ENCODE measurements around the gene NRG2.

NRG2 gene

GRCh38 chr5:140058212-140058932, 15.3 kb upstream of the NRG2 start:
- Histone ChIP-seq H3K4me1 (ENCODE audit: control insufficient read depth, insufficient read depth, low read length) (no peaks in the 10 kb centered on the region), H3K9ac (ENCODE audit: low read length) (no peak overlapping the region), H3K27ac (ENCODE audit: low read depth, low read length) (no peak overlapping the region), H3K4me3 (ENCODE audit: low read depth, low read length) (no peak overlapping the region), H3K36me3 (ENCODE audit: control insufficient read depth, insufficient read depth, low read length) (no peaks in the 10 kb centered on the region), H3K9me3 (ENCODE audit: control insufficient read depth, insufficient read depth, low read depth, low read length) (no peaks in the 10 kb centered on the region), H3K27me3 (ENCODE audit: control insufficient read depth, insufficient read depth, low read length) (peaks cover 79% of the 10 kb centered on the region)

GRCh38 chr5:140056880-140057279, 13.8 kb upstream of the NRG2 start:
- Histone ChIP-seq H3K9ac (ENCODE audit: low read length) (no peak overlapping the region), H3K27ac (ENCODE audit: low read depth, low read length) (no peak overlapping the region), H3K36me3 (ENCODE audit: control insufficient read depth, insufficient read depth, low read length) (no peaks in the 10 kb centered on the region), H3K4me3 (ENCODE audit: low read depth, low read length) (no peak overlapping the region), H3K4me1 (ENCODE audit: control insufficient read depth, insufficient read depth, low read length) (no peaks in the 10 kb centered on the region), H3K9me3 (ENCODE audit: control insufficient read depth, insufficient read depth, low read depth, low read length) (no peaks in the 10 kb centered on the region), H3K27me3 (ENCODE audit: control insufficient read depth, insufficient read depth, low read length) (peaks cover 88% of the 10 kb centered on the region)

DNA sequence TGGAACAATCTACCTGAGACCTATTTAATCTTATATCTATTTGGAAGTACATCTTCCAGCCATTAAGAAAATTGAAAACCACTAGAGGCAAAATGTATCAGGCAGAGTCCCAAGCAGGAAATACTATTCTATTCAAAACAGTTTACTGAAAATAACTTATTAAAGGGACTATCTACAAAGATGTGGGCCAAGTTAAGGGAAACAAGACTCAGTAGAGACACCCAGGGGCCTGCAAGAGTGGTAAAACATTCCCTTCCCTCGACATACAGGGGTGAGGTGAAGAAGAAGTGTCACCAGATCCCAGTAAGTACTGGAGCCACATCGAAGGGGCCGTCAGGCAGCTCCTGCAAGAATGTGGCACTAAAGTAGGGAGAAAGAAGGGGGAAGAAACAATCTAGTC, 12.1 kb upstream of the NRG2 start:
- no peak overlapping the region for H3K27ac ChIP-seq (ENCODE audit: low read depth, low read length)
- no peaks in the 10 kb centered on the region for H3K4me1 ChIP-seq (ENCODE audit: control insufficient read depth, insufficient read depth, low read length)
- peaks cover 88% of the 10 kb centered on the region for H3K27me3 ChIP-seq (ENCODE audit: control insufficient read depth, insufficient read depth, low read length)
- no peak overlapping the region for H3K4me3 ChIP-seq (ENCODE audit: low read depth, low read length)
- H3K9me3 ChIP-seq (ENCODE audit: control insufficient read depth, insufficient read depth, low read depth, low read length), result no peaks in the 10 kb centered on the region
- H3K9ac ChIP-seq (ENCODE audit: low read length), result no peak overlapping the region
- no peaks in the 10 kb centered on the region for H3K36me3 ChIP-seq (ENCODE audit: control insufficient read depth, insufficient read depth, low read length)

DNA sequence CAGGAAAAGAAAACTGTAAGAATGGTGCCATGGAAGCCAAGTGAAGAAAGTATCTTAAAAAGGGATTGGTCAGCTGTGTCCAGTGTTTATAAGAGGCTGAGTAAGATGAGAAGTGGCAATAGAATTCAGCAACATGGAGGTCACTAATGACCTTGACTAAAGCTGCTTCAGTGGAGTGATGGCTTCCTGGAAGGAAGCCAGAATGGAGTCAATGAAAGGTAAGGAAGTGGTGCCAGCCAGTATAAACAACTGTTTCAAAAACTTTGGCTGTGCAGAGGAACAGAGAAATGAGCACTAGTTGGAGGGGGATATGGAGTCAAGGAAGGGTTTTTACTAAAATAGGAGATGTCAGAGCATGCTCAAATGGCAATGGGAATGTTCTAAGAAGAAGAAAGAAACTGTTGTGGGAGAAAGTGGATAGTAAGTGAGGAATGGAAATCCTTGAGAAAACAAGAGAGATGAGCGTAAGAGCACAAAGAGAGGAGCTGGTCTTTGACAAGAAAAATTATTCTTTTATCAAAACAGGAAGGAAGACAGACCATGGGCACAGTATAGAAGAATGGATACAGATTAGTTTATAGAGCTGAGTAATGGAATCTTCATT, 11.1 kb upstream of the NRG2 start:
- Histone ChIP-seq H3K4me1 (ENCODE audit: control insufficient read depth, insufficient read depth, low read length) (no peaks in the 10 kb centered on the region), H3K27me3 (ENCODE audit: control insufficient read depth, insufficient read depth, low read length) (peaks cover 84% of the 10 kb centered on the region), H3K4me3 (ENCODE audit: low read depth, low read length) (no peak overlapping the region), H3K9me3 (ENCODE audit: control insufficient read depth, insufficient read depth, low read depth, low read length) (no peaks in the 10 kb centered on the region), H3K9ac (ENCODE audit: low read length) (no peak overlapping the region), H3K27ac (ENCODE audit: low read depth, low read length) (no peak overlapping the region), H3K36me3 (ENCODE audit: control insufficient read depth, insufficient read depth, low read length) (no peaks in the 10 kb centered on the region)

DNA sequence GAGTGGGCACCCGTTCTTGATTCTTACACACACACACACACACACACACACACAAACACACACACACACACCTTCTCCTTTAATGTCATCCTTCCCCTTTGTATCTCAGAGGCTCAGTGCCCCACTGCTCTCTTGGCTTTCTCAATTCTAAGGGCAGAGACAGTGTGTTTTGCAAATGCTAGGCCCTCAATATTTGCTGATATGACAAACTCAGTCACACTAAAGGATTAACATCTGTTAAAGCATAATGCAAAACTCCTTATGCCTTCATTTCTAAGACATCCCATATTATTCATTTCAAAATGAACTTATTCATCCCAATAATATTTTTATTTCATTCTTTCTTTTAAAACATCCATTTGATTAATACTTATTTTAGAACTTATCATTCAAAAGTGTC, 8.9 kb upstream of the NRG2 start:
- H3K9ac ChIP-seq (ENCODE audit: low read length), result no peak overlapping the region
- H3K36me3 ChIP-seq (ENCODE audit: control insufficient read depth, insufficient read depth, low read length), result no peaks in the 10 kb centered on the region
- peaks cover 65% of the 10 kb centered on the region for H3K27me3 ChIP-seq (ENCODE audit: control insufficient read depth, insufficient read depth, low read length)
- no peak overlapping the region for H3K27ac ChIP-seq (ENCODE audit: low read depth, low read length)
- H3K4me1 ChIP-seq (ENCODE audit: control insufficient read depth, insufficient read depth, low read length), result no peaks in the 10 kb centered on the region
- no peaks in the 10 kb centered on the region for H3K9me3 ChIP-seq (ENCODE audit: control insufficient read depth, insufficient read depth, low read depth, low read length)
- no peak overlapping the region for H3K4me3 ChIP-seq (ENCODE audit: low read depth, low read length)

DNA sequence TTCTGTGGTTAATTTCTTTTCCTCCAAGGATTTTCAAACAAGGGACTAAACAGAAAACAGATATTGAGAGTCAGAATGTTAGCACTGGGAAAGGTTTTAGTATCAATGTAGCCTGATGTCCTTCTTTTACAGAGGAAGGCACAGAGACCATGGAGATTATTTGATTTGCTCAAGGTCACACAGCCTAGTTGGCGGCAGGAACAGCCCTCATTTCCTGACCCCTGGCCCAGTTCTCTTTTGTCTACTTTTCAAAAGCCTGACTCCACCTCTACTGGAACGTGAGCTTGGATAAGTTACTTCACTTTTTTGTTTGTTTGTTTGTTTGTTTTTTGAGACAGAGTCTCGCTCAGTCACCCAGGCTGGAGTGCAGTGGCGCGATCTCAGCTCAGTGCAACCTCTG, 6.6 kb upstream of the NRG2 start:
- no peak overlapping the region for H3K9ac ChIP-seq (ENCODE audit: low read length)
- H3K36me3 ChIP-seq (ENCODE audit: control insufficient read depth, insufficient read depth, low read length), result no peaks in the 10 kb centered on the region
- no peaks in the 10 kb centered on the region for H3K4me1 ChIP-seq (ENCODE audit: control insufficient read depth, insufficient read depth, low read length)
- no peak overlapping the region for H3K27ac ChIP-seq (ENCODE audit: low read depth, low read length)
- peaks cover 57% of the 10 kb centered on the region for H3K27me3 ChIP-seq (ENCODE audit: control insufficient read depth, insufficient read depth, low read length)
- H3K4me3 ChIP-seq (ENCODE audit: low read depth, low read length), result no peak overlapping the region
- H3K9me3 ChIP-seq (ENCODE audit: control insufficient read depth, insufficient read depth, low read depth, low read length), result no peaks in the 10 kb centered on the region

GRCh38 chr5:140049205-140049604, 6.1 kb upstream of the NRG2 start:
- Histone ChIP-seq H3K4me3 (ENCODE audit: low read depth, low read length) (no peak overlapping the region), H3K27me3 (ENCODE audit: control insufficient read depth, insufficient read depth, low read length) (peaks cover 57% of the 10 kb centered on the region), H3K4me1 (ENCODE audit: control insufficient read depth, insufficient read depth, low read length) (no peaks in the 10 kb centered on the region), H3K9me3 (ENCODE audit: control insufficient read depth, insufficient read depth, low read depth, low read length) (no peaks in the 10 kb centered on the region), H3K9ac (ENCODE audit: low read length) (no peak overlapping the region), H3K36me3 (ENCODE audit: control insufficient read depth, insufficient read depth, low read length) (no peaks in the 10 kb centered on the region), H3K27ac (ENCODE audit: low read depth, low read length) (no peak overlapping the region)

DNA sequence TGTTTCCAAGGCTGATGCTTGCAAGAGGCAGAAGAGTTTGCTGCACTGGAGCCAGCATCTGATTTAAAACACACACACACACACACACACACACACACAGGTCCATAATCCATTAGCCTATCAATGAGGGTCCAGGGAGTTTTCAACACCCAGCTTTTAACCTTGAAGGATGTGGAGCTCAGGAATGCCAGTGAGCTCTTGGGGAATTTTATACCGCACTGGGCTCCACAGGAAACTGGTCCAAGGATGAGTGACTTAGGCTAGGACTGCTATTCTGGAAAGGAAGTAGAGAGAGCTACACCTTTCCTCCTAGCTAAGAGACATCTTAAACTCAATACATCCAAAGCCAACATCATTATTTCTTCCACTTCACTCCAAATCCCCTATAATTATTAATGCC, 942 bp upstream of the NRG2 start:
- Histone ChIP-seq H3K4me3 (ENCODE audit: low read depth, low read length) (no peak overlapping the region), H3K9me3 (ENCODE audit: control insufficient read depth, insufficient read depth, low read depth, low read length) (no peaks in the 10 kb centered on the region), H3K4me1 (ENCODE audit: control insufficient read depth, insufficient read depth, low read length) (peaks cover 12% of the 10 kb centered on the region; the same call in 1 of the 2 replicates), H3K36me3 (ENCODE audit: control insufficient read depth, insufficient read depth, low read length) (no peaks in the 10 kb centered on the region), H3K9ac (ENCODE audit: low read length) (no peak overlapping the region), H3K27me3 (ENCODE audit: control insufficient read depth, insufficient read depth, low read length) (peaks cover 74% of the 10 kb centered on the region), H3K27ac (ENCODE audit: low read depth, low read length) (no peak overlapping the region)

DNA sequence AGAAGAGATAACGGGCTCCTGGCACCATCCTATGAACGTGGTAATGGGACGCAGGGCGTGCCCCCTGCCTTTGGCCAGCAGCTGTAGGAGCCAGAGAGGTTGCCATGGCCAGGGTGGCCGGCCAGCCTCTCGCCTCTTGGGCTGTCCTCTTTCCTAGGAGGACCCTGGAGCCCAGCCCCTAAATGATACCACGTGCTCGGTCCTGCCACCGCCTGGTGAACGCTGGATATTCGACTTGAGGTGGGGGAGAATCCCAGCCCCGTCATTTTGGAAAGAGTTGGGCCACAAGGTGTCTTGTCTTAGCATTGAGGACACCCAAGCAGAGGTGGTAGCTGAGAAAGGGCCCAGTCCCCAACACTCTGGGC, 391 bp upstream of the NRG2 start:
- Histone ChIP-seq H3K9ac (ENCODE audit: low read length) (no peak overlapping the region), H3K27me3 (ENCODE audit: control insufficient read depth, insufficient read depth, low read length) (peaks cover 80% of the 10 kb centered on the region), H3K9me3 (ENCODE audit: control insufficient read depth, insufficient read depth, low read depth, low read length) (no peaks in the 10 kb centered on the region), H3K4me3 (ENCODE audit: low read depth, low read length) (peak overlapping the region; percentile 62), H3K27ac (ENCODE audit: low read depth, low read length) (no peak overlapping the region), H3K4me1 (ENCODE audit: control insufficient read depth, insufficient read depth, low read length) (peaks cover 12% of the 10 kb centered on the region; the same call in 1 of the 2 replicates), H3K36me3 (ENCODE audit: control insufficient read depth, insufficient read depth, low read length) (no peaks in the 10 kb centered on the region)

DNA sequence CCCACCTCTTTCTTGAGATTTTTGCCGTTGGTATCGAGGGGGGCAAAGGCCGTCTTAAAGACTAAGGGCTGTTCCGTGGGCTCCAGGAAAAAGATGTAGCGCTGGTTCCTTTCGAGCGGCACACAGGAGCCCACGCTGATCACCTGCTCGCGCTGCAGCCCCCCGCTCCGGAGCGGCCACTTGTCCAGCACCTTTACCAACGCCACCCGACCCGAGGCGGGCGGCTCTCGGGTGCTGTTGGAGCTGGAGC, 781 bp downstream of the NRG2 start:
- Histone ChIP-seq H3K4me1 (ENCODE audit: control insufficient read depth, insufficient read depth, low read length) (peaks cover 12% of the 10 kb centered on the region), H3K27me3 (ENCODE audit: control insufficient read depth, insufficient read depth, low read length) (peaks cover 82% of the 10 kb centered on the region), H3K27ac (ENCODE audit: low read depth, low read length) (no peak overlapping the region), H3K9me3 (ENCODE audit: control insufficient read depth, insufficient read depth, low read depth, low read length) (no peaks in the 10 kb centered on the region), H3K36me3 (ENCODE audit: control insufficient read depth, insufficient read depth, low read length) (no peaks in the 10 kb centered on the region), H3K4me3 (ENCODE audit: low read depth, low read length) (peak overlapping the region; percentile 62), H3K9ac (ENCODE audit: low read length) (no peak overlapping the region)

- no peak overlapping the region for H3K27ac ChIP-seq (ENCODE audit: low read depth, low read length)
- peaks cover 87% of the 10 kb centered on the region for H3K27me3 ChIP-seq (ENCODE audit: control insufficient read depth, insufficient read depth, low read length)
- peak overlapping the region; percentile 62 for H3K4me3 ChIP-seq (ENCODE audit: low read depth, low read length)
These were observed 1.4 kb downstream of the NRG2 start for GRCh38 chr5:140041492-140042392.

More at GRCh38 chr5:140041492-140042392, 1.4 kb downstream of the NRG2 start:
- Histone ChIP-seq H3K36me3 (ENCODE audit: control insufficient read depth, insufficient read depth, low read length) (no peaks in the 10 kb centered on the region), H3K9ac (ENCODE audit: low read length) (no peak overlapping the region), H3K4me1 (ENCODE audit: control insufficient read depth, insufficient read depth, low read length) (peaks cover 12% of the 10 kb centered on the region), H3K9me3 (ENCODE audit: control insufficient read depth, insufficient read depth, low read depth, low read length) (no peaks in the 10 kb centered on the region)
